H1 (cell line): Measurements from ENCODE around the gene SRPX2. TPM values are rescaled to one million over a fixed set of nuclear protein-coding genes. Genes with fewer than 3 reads are reported as not detected.

Experiments
- CTCF ChIA-PET: fragments of 300-600 bp; sonication (Branson Sonifier 250); formaldehyde crosslinking; loops from one replicate; lab custom pipeline; 2021; ENCODE audit not compliant: partially characterized antibody; lab: Charles Lee
- POLR2A ChIA-PET: fragments of 300-600 bp; sonication (Branson Sonifier 250); formaldehyde crosslinking; loops from one replicate; lab custom pipeline; 2021; ENCODE audit warnings: inconsistent platforms; ENCODE audit not compliant: partially characterized antibody; lab: Charles Lee
- DNase-seq, 2 experiments: peaks; one replicate each; pipeline versions ENCODE4 v3.0.0 to v3.0.0-alpha.2; 2010 to 2022; ENCODE audit warnings: low spot score in 2 of 2, low read depth in 1 of 2, mixed read lengths in 1 of 2
- FAIRE-seq: peaks from 2 replicates; lab custom pipeline; 2011; peaks lifted over from hg19 to GRCh38; lab: Jason Lieb, UNC
- H2AFZ ChIP-seq: 2 replicates; pipeline ENCODE4 v1.8.1; 2012; ENCODE audit warnings: low read length, inconsistent platforms
- H2AK5ac ChIP-seq: 2 replicates; pipeline ENCODE4 v1.6.1; 2013; ENCODE audit warnings: low read depth, low read length
- H2BK120ac ChIP-seq: replicated peaks from 2 replicates; pipeline ENCODE3; 2013; ENCODE audit warnings: low read depth, low read length, inconsistent platforms
- H2BK12ac ChIP-seq: 2 replicates; pipeline ENCODE4 v1.6.1; 2013; ENCODE audit warnings: low read depth, low read length
- H2BK15ac ChIP-seq: 2 replicates; pipeline ENCODE4 v1.6.1; 2013; ENCODE audit warnings: low read length
- H2BK20ac ChIP-seq: 2 replicates; pipeline ENCODE4 v1.6.1; 2013; ENCODE audit warnings: low read length
- H2BK5ac ChIP-seq: 2 replicates; pipeline ENCODE4 v1.6.1; 2013; ENCODE audit warnings: low read depth, low read length
- H3K14ac ChIP-seq: 2 replicates; pipeline ENCODE4 v1.6.1; 2013; ENCODE audit warnings: inconsistent platforms; ENCODE audit not compliant: insufficient read length
- H3K18ac ChIP-seq: 2 replicates; pipeline ENCODE4 v1.6.1; 2013; ENCODE audit warnings: low read length; ENCODE audit errors: extremely low read depth
- H3K23ac ChIP-seq: 2 replicates; pipeline ENCODE4 v1.6.1; 2013; ENCODE audit warnings: inconsistent platforms; ENCODE audit not compliant: insufficient read length
- H3K23me2 ChIP-seq: 2 replicates; pipeline ENCODE4 v1.6.1; 2013; ENCODE audit warnings: low read depth, low read length
- H3K27ac ChIP-seq: 2 replicates; pipeline ENCODE4 v1.6.1; 2011; ENCODE audit warnings: low read depth, low read length, inconsistent platforms
- H3K27me3 ChIP-seq, 4 experiments: replicated peaks in 1 of 4; 1 replicate in 1 of 4; 2 replicates in 3 of 4; pipeline versions ENCODE4 v1.6.1 to v1.8.1; 2011 to 2013; ENCODE audit warnings: low read length in 3 of 4, mild to moderate bottlenecking in 3 of 4, inconsistent platforms in 2 of 4, mixed read lengths in 2 of 4, moderate library complexity in 1 of 4; ENCODE audit not compliant: control insufficient read depth in 3 of 4, insufficient read depth in 3 of 4; ENCODE audit errors: extremely low read depth in 1 of 4
- H3K36me3 ChIP-seq, 4 experiments: 2 replicates each; pipeline versions ENCODE4 v1.6.1 to v1.8.1; 2011 to 2013; ENCODE audit warnings: mild to moderate bottlenecking in 4 of 4, low read length in 3 of 4, moderate library complexity in 2 of 4, control low read depth in 1 of 4, inconsistent platforms in 1 of 4; ENCODE audit not compliant: insufficient read depth in 4 of 4, control insufficient read depth in 2 of 4
- H3K4ac ChIP-seq: replicated peaks from 2 replicates; pipeline ENCODE3; 2013; ENCODE audit warnings: low read length, low read depth, mixed read lengths, inconsistent platforms; ENCODE audit not compliant: insufficient read length
- H3K4me1 ChIP-seq, 4 experiments: replicated peaks in 1 of 4; 1 replicate in 1 of 4; 2 replicates in 3 of 4; pipeline versions ENCODE4 v1.6.1 to v1.8.1; 2011 to 2013; ENCODE audit warnings: low read length in 3 of 4, inconsistent platforms in 2 of 4, mixed read lengths in 1 of 4; ENCODE audit not compliant: insufficient read depth in 4 of 4, control insufficient read depth in 3 of 4
- H3K4me2 ChIP-seq, 2 experiments: 2 replicates each; pipeline versions ENCODE4 v1.6.1 to v1.8.1; 2011 to 2013; ENCODE audit warnings: low read depth in 2 of 2, low read length in 2 of 2, control low read depth in 1 of 2, inconsistent platforms in 1 of 2, mild to moderate bottlenecking in 1 of 2; ENCODE audit not compliant: insufficient read depth in 1 of 2
- H3K4me3 ChIP-seq, 4 experiments: fragments of 200-600, 300-600 bp in 1 of 4; sonication (generic), shearing (Covaris generic), sonication (Bioruptor Twin) in 1 of 4; 2 replicates each; pipeline versions ENCODE4 v1.5.1 to v1.8.1; 2011 to 2016; ENCODE audit warnings: low read length in 4 of 4, low read depth in 3 of 4, control low read depth in 2 of 4, inconsistent platforms in 2 of 4, mild to moderate bottlenecking in 2 of 4, mixed read lengths in 1 of 4, moderate library complexity in 1 of 4; ENCODE audit not compliant: insufficient read depth in 2 of 4; ENCODE audit errors: extremely low read depth in 1 of 4
- H3K56ac ChIP-seq: replicated peaks from 2 replicates; pipeline ENCODE3; 2013; ENCODE audit warnings: low read depth, mild to moderate bottlenecking, mixed read lengths, low read length, inconsistent platforms; ENCODE audit not compliant: insufficient read length
- H3K79me1 ChIP-seq: 2 replicates; pipeline ENCODE4 v1.6.1; 2013; ENCODE audit warnings: low read depth, low read length, control low read depth
- H3K79me2 ChIP-seq, 2 experiments: 2 replicates each; pipeline versions ENCODE4 v1.6.1 to v1.8.1; 2012 to 2013; ENCODE audit warnings: low read length in 2 of 2, mild to moderate bottlenecking in 2 of 2, inconsistent platforms in 1 of 2; ENCODE audit not compliant: insufficient read depth in 2 of 2, control insufficient read depth in 1 of 2
- H3K9ac ChIP-seq, 4 experiments: replicated peaks in 1 of 4; 1 replicate in 1 of 4; 2 replicates in 3 of 4; pipeline versions ENCODE4 v1.6.1 to v1.8.1; 2011 to 2013; ENCODE audit warnings: low read depth in 3 of 4, low read length in 3 of 4, control low read depth in 2 of 4, mild to moderate bottlenecking in 2 of 4, moderate library complexity in 2 of 4, inconsistent platforms in 1 of 4; ENCODE audit errors: extremely low read depth in 1 of 4
- H3K9me3 ChIP-seq, 2 experiments: 2 replicates each; pipeline versions ENCODE4 v1.6.1 to v1.8.1; 2012 to 2013; ENCODE audit warnings: mild to moderate bottlenecking in 2 of 2, moderate library complexity in 2 of 2, control low read depth in 1 of 2, inconsistent platforms in 1 of 2, low read depth in 1 of 2, low read length in 1 of 2, mixed read lengths in 1 of 2; ENCODE audit not compliant: insufficient read depth in 2 of 2
- H4K20me1 ChIP-seq, 2 experiments: replicated peaks in 1 of 2; 2 replicates each; pipeline versions ENCODE3 to v1.8.1; 2011 to 2013; ENCODE audit warnings: inconsistent platforms in 2 of 2, low read length in 2 of 2, mild to moderate bottlenecking in 1 of 2; ENCODE audit not compliant: insufficient read depth in 2 of 2, control insufficient read depth in 1 of 2
- H4K5ac ChIP-seq: 2 replicates; pipeline ENCODE4 v1.6.1; 2013; ENCODE audit warnings: low read length, low read depth, mixed read lengths, inconsistent platforms; ENCODE audit not compliant: insufficient read length
- H4K8ac ChIP-seq: 2 replicates; pipeline ENCODE4 v1.8.0; 2013; ENCODE audit warnings: mild to moderate bottlenecking, moderate library complexity, low read length, inconsistent platforms; ENCODE audit not compliant: insufficient read depth; ENCODE audit errors: extremely low read depth
- H4K91ac ChIP-seq: replicated peaks from 2 replicates; pipeline ENCODE3; 2013; ENCODE audit warnings: low read length, mixed read lengths, inconsistent platforms; ENCODE audit not compliant: insufficient read length
- CBX8 ChIP-seq: fragments of 300-800, 300-1000 bp; sonication (generic); IDR thresholded peaks from 2 replicates; pipeline ENCODE4 v1.7.1; 2016; ENCODE audit warnings: low read depth, low read length, borderline replicate concordance
- CTCF ChIP-seq, 3 experiments: IDR thresholded peaks; 1 replicate in 2 of 3; 2 replicates in 1 of 3; pipeline versions ENCODE4 v1.5.1 to v1.6.1; 2011; ENCODE audit warnings: low read length in 3 of 3, mild to moderate bottlenecking in 3 of 3, inconsistent platforms in 2 of 3, low read depth in 1 of 3, moderate library complexity in 1 of 3; ENCODE audit not compliant: insufficient read depth in 1 of 3; ENCODE audit errors: control extremely low read depth in 1 of 3
- MAFK ChIP-seq: IDR thresholded peaks from 2 replicates; pipeline ENCODE4 v1.6.1; 2012; ENCODE audit warnings: low read depth, mild to moderate bottlenecking, improper control_type of control experiment, low read length
- RAD21 ChIP-seq, 2 experiments: IDR thresholded peaks in 1 of 2; conservative IDR thresholded peaks in 1 of 2; 2 replicates each; pipeline ENCODE4 v1.6.1; 2011; ENCODE audit warnings: low read depth in 2 of 2, low read length in 2 of 2, improper control_type of control experiment in 1 of 2, inconsistent platforms in 1 of 2, mild to moderate bottlenecking in 1 of 2, moderate library complexity in 1 of 2
- WGBS, 2 experiments: shearing (Covaris generic) in 1 of 2; methylation state at CpG; one replicate each; pipeline versions ENCODE4 v1.1.6 to v1.1.7; 2013 to 2015; ENCODE audit warnings: low lambda C conversion rate in 2 of 2, mixed read lengths in 2 of 2, inconsistent platforms in 1 of 2, low coverage in 1 of 2, missing lambda C conversion rate in 1 of 2; ENCODE audit not compliant: insufficient replicate concordance in 2 of 2, insufficient coverage in 1 of 2, insufficient read length in 1 of 2; ENCODE audit errors: extremely low coverage in 1 of 2, missing lambda C conversion rate in 1 of 2; 5-methylcytosine and 5-hydroxymethylcytosine counted together
- polyA plus RNA-seq, 7 experiments: library from polyadenylated mRNA; depleted of rRNA in 3 of 7; stranded (reverse) in 5 of 7; unstranded in 2 of 7; fragments of >200 nt in 5 of 7; fragments of 200-250 nt in 2 of 7; gene quantifications; 1 replicate in 5 of 7; 2 replicates in 1 of 7; 4 replicates in 1 of 7; pipeline versions ENCODE4 v1.2.1 to v1.2.3, GENCODE V29; 2011 to 2013; ENCODE audit warnings: missing spikeins in 2 of 7, mixed read lengths in 2 of 7
- total RNA-seq: library from RNA; stranded (reverse); fragmentation: NEBNext Ultra II Directional; extraction: Animal tissue kit (Norgen Biotek cat#: 25700); gene quantifications from 2 replicates; pipeline ENCODE4 v1.2.1, GENCODE V29; 2021

SRPX2 gene
- total and polyA plus RNA-seq, 2 of the 8 experiments (the other 6 are each of a cell fraction or from before 2014, with no cell fraction given), result not detected

- no peak for FAIRE-seq
- no peak overlapping the region for H3K23ac ChIP-seq
- H2BK5ac ChIP-seq, result no peak overlapping the region
- H3K56ac ChIP-seq, result no peak overlapping the region
- no peaks in the 10 kb centered on the region for H3K79me2 ChIP-seq
- H2BK15ac ChIP-seq, result no peak overlapping the region
- ChIA-PET POLR2A (interaction anchor here (0.9 kb wide), 1 partner anchor 21 kb away, joined by 5 read pairs; the partner anchor contains the start of gene TSPAN6), CTCF (interaction anchor here (0.6 to 2.4 kb wide), 12 partner anchors 9 to 191 kb away, joined by 3 to 11 read pairs (median 4); partner anchors contain the start of gene TSPAN6)
- H2BK20ac ChIP-seq, result no peak overlapping the region
- H3K79me1 ChIP-seq, result no peaks in the 10 kb centered on the region
- H4K8ac ChIP-seq, result no peak overlapping the region
- no peak overlapping the region for H2AFZ ChIP-seq
- no peak overlapping the region for H2BK120ac ChIP-seq
- DNase-seq, result no peak
- no peak overlapping the region for H4K5ac ChIP-seq
- H3K27ac ChIP-seq, result no peak overlapping the region
- no peaks in the 10 kb centered on the region for H4K20me1 ChIP-seq
- no peak overlapping the region for H3K14ac ChIP-seq
- H3K18ac ChIP-seq, result no peak overlapping the region
- WGBS, 2 experiments, result 45% methylated on average over 3 of the region's 3 CpGs; no CpG with 5 or more reads in 1 of the 2 experiments
- TF ChIP-seq RAD21 (IDR thresholded peaks at IDR 0.05 in 1 of 2, conservative IDR thresholded peaks at IDR 0.05 in 1 of 2; ENCODE audit: low read depth in 2 of 2, low read length in 2 of 2) (peak; percentile 25 to 36; a peak in 2 of 4 replicates), CBX8 (no peak), MAFK (no peak), CTCF (IDR thresholded peaks at IDR 0.05; ENCODE audit: control extremely low read depth in 1 of 3, insufficient read depth in 1 of 3, low read depth in 1 of 3, low read length in 3 of 3) (peak in 2 of 3 experiments; percentile 49 to 52; a peak in 3 of 4 replicates)
- H4K91ac ChIP-seq, result no peak overlapping the region
- no peak overlapping the region for H3K4ac ChIP-seq
- H3K4me1 ChIP-seq, result no peaks in the 10 kb centered on the region
- H3K27me3 ChIP-seq, result no peaks in the 10 kb centered on the region
- no peaks in the 10 kb centered on the region for H3K9me3 ChIP-seq
- no peak overlapping the region for H3K9ac ChIP-seq
- no peak overlapping the region for H3K4me3 ChIP-seq
- no peak overlapping the region for H3K4me2 ChIP-seq
- H3K36me3 ChIP-seq, result no peaks in the 10 kb centered on the region
- no peaks in the 10 kb centered on the region for H3K23me2 ChIP-seq
- H2AK5ac ChIP-seq, result no peak overlapping the region
- H2BK12ac ChIP-seq, result no peak overlapping the region
Observed at GRCh38 chrX:100615005-100615404, 29.0 kb upstream of the SRPX2 start.
